Lung (tissue), 12 donors: ENCODE measurements around the gene OGG1. TPM values are rescaled to one million over a fixed set of nuclear protein-coding genes. Genes with fewer than 3 reads are reported as not detected.

ENCODE experiments used
- ATAC-seq: fragments of 200-7000 bp; cut with Tn5 transposase; one replicate; pipeline ENCODE4 v1.9.1; 2020; ENCODE audit warnings: moderate number of reproducible peaks; ENCODE audit not compliant: insufficient read depth, low FRiP score
- DNase-seq, 3 donors: peaks; one replicate each; pipeline ENCODE4 v3.0.0-alpha.2; 2013 to 2017
- H3K27ac ChIP-seq, 2 donors: one replicate each; pipeline ENCODE4 v1.5.1; 2013; ENCODE audit warnings: mild to moderate bottlenecking in 2 of 2, moderate library complexity in 2 of 2, control low read depth in 1 of 2, inconsistent platforms in 1 of 2, low read depth in 1 of 2, low read length in 1 of 2
- H3K27me3 ChIP-seq, 3 donors: one replicate each; pipeline ENCODE4 v1.5.1; 2013; ENCODE audit warnings: low read length in 2 of 3; ENCODE audit not compliant: control insufficient read depth in 3 of 3, insufficient read depth in 3 of 3
- H3K36me3 ChIP-seq, 4 donors: one replicate each; pipeline ENCODE4 v1.5.1; 2013; ENCODE audit warnings: low read length in 4 of 4, mild to moderate bottlenecking in 1 of 4, moderate library complexity in 1 of 4; ENCODE audit not compliant: control insufficient read depth in 4 of 4, insufficient read depth in 4 of 4
- H3K4me1 ChIP-seq, 5 donors: one replicate each; pipeline ENCODE4 v1.5.1; 2013; ENCODE audit warnings: low read length in 5 of 5, mild to moderate bottlenecking in 2 of 5, moderate library complexity in 1 of 5; ENCODE audit not compliant: control insufficient read depth in 5 of 5, insufficient read depth in 5 of 5
- H3K4me3 ChIP-seq: one replicate; pipeline ENCODE4 v1.5.1; 2013; ENCODE audit warnings: mild to moderate bottlenecking, control low read depth, moderate library complexity
- H3K9ac ChIP-seq, 2 donors: one replicate each; pipeline ENCODE4 v1.5.1; 2013; ENCODE audit warnings: low read length in 2 of 2, control low read depth in 1 of 2; ENCODE audit not compliant: insufficient read depth in 1 of 2
- H3K9me3 ChIP-seq, 4 donors: one replicate each; pipeline ENCODE4 v1.5.1; 2013; ENCODE audit warnings: low read length in 3 of 4, mild to moderate bottlenecking in 1 of 4, moderate library complexity in 1 of 4; ENCODE audit not compliant: control insufficient read depth in 4 of 4, insufficient read depth in 3 of 4
- CTCF ChIP-seq: IDR thresholded peaks from 2 replicates; pipeline ENCODE4 v1.5.1; 2012; ENCODE audit warnings: mild to moderate bottlenecking; ENCODE audit errors: control extremely low read depth, extremely low read depth
- WGBS, 2 donors: extraction: QIAGEN DNeasy Blood & Tissue Kit; methylation state at CpG; one replicate each; pipeline ENCODE4 v1.1.7; 2013; 5-methylcytosine and 5-hydroxymethylcytosine counted together
- polyA plus RNA-seq, 2 donors: library from polyadenylated mRNA; stranded (reverse); fragments of 200-250 nt; gene quantifications; one replicate each; pipeline ENCODE4 v1.2.1, GENCODE V29; 2013
- total RNA-seq, 2 donors: library from RNA; depleted of rRNA in 1 of 2; stranded (reverse); fragments of >200 nt in 1 of 2; gene quantifications; one replicate each; pipeline ENCODE4 v1.2.1, GENCODE V29; 2014 to 2021
- donor health status: control.
- donor health status: control.
- donor health status: Bipolar disorder and iron deficiency.
- donor health status: healthy.
- donor health status: DM: yes; HTN: yes; CAD: no.

Gene OGG1
- total and polyA plus RNA-seq, 4 donors, result 13.2 to 31.2 (median 23.3) TPM

GRCh38 chr3:9747267-9747666 lies 2.5 kb upstream of the OGG1 start:
- Histone ChIP-seq H3K4me3 (no peak overlapping the region), H3K9me3 (no peaks in the 10 kb centered on the region), H3K4me1 (peaks cover 0 to 28% (median 6%) of the 10 kb centered on the region in 5 donors), H3K36me3 (peaks cover 50 to 63% (median 54%) of the 10 kb centered on the region in 4 donors), H3K27me3 (no peaks in the 10 kb centered on the region), H3K9ac (no peak overlapping the region), H3K27ac (no peak overlapping the region)
- TF ChIP-seq CTCF, result no peak
- ATAC-seq, result no peak
- DNase-seq, result no peak
- WGBS, 2 donors, result 93 to 96% methylated on average over 8 of the region's 8 CpGs

GRCh38 chr3:9748031-9748430 lies 1.7 kb upstream of the OGG1 start:
- H3K27me3 ChIP-seq, result no peaks in the 10 kb centered on the region
- no peak overlapping the region for H3K4me3 ChIP-seq
- no peak for TF ChIP-seq CTCF
- H3K36me3 ChIP-seq, result peaks cover 46 to 64% (median 54%) of the 10 kb centered on the region in 4 donors
- no peaks in the 10 kb centered on the region for H3K9me3 ChIP-seq
- H3K27ac ChIP-seq, result no peak overlapping the region
- peaks cover 0 to 28% (median 6%) of the 10 kb centered on the region in 5 donors for H3K4me1 ChIP-seq
- no peak for ATAC-seq
- no peak overlapping the region for H3K9ac ChIP-seq
- WGBS, 2 donors, result 94 to 100% methylated on average over 2 of the region's 2 CpGs
- DNase-seq, result no peak

- peaks cover 0 to 28% (median 6%) of the 10 kb centered on the region in 5 donors for H3K4me1 ChIP-seq
- peak overlapping the region; percentile 81 to 92 for H3K27ac ChIP-seq
- WGBS, 2 donors, result 9 to 16% methylated on average over 19 of the region's 19 CpGs
- H3K27me3 ChIP-seq, result no peaks in the 10 kb centered on the region
- peak overlapping the region in 1 of 2 donors; percentile 68 for H3K9ac ChIP-seq
- DNase-seq, result no peak
- no peak for ATAC-seq
- peak overlapping the region; percentile 45 for H3K4me3 ChIP-seq
- peaks cover 35 to 62% (median 46%) of the 10 kb centered on the region in 4 donors for H3K36me3 ChIP-seq
- no peaks in the 10 kb centered on the region for H3K9me3 ChIP-seq
- no peak for TF ChIP-seq CTCF
Observed at GRCh38 chr3:9749296-9749644, 482 bp upstream of the OGG1 start.
